Fibroblast of lung (primary cell): ENCODE data around the gene EEF2K. TPM values are rescaled to one million over a fixed set of nuclear protein-coding genes. Genes with fewer than 3 reads are reported as not detected.

Experiments used
- DNase-seq, 2 donors: peaks; one replicate each; pipeline versions ENCODE4 v3.0.0 to v3.0.0-alpha.2; 2010; ENCODE audit warnings: low read depth in 2 of 2
- H2AFZ ChIP-seq: 2 replicates; pipeline ENCODE4 v1.5.1; 2012; ENCODE audit warnings: low read length, control low read depth, inconsistent platforms
- H3K27ac ChIP-seq: 2 replicates; pipeline ENCODE4 v1.5.1; 2011; ENCODE audit warnings: low read length, control low read depth; ENCODE audit not compliant: insufficient read depth
- H3K27me3 ChIP-seq: 2 replicates; pipeline ENCODE4 v1.5.1; 2011; ENCODE audit warnings: mild to moderate bottlenecking, low read length; ENCODE audit not compliant: control insufficient read depth, insufficient read depth
- H3K36me3 ChIP-seq: 2 replicates; pipeline ENCODE4 v1.5.1; 2011; ENCODE audit warnings: low read length; ENCODE audit not compliant: control insufficient read depth, insufficient read depth
- H3K4me1 ChIP-seq: 2 replicates; pipeline ENCODE4 v1.5.1; 2011; ENCODE audit warnings: low read length; ENCODE audit not compliant: control insufficient read depth, insufficient read depth; ENCODE audit errors: extremely low read depth
- H3K4me2 ChIP-seq: 2 replicates; pipeline ENCODE4 v1.5.1; 2011; ENCODE audit warnings: low read length, control low read depth; ENCODE audit not compliant: insufficient read depth; ENCODE audit errors: extremely low read depth
- H3K4me3 ChIP-seq, 4 experiments: fragments of 200-600 bp in 1 of 4; sonication (generic) in 1 of 4; replicated peaks in 1 of 4; 2 replicates each; pipeline ENCODE4 v1.5.1; 2011 to 2016; ENCODE audit warnings: low read length in 4 of 4, low read depth in 3 of 4, mild to moderate bottlenecking in 3 of 4, control low read depth in 2 of 4, inconsistent platforms in 1 of 4, mixed read lengths in 1 of 4; ENCODE audit not compliant: insufficient read depth in 1 of 4; ENCODE audit errors: control extremely low read depth in 1 of 4
- H3K79me2 ChIP-seq: 2 replicates; pipeline ENCODE4 v1.5.1; 2012; ENCODE audit warnings: mild to moderate bottlenecking, low read length, inconsistent platforms; ENCODE audit not compliant: control insufficient read depth, insufficient read depth
- H3K9ac ChIP-seq: 2 replicates; pipeline ENCODE4 v1.5.1; 2011; ENCODE audit warnings: mild to moderate bottlenecking, low read length, control low read depth; ENCODE audit not compliant: insufficient read depth
- H3K9me3 ChIP-seq: 2 replicates; pipeline ENCODE4 v1.5.1; 2012; ENCODE audit warnings: low read depth, low read length; ENCODE audit not compliant: control insufficient read depth, insufficient read depth
- H4K20me1 ChIP-seq: 2 replicates; pipeline ENCODE4 v1.5.1; 2011; ENCODE audit warnings: low read length; ENCODE audit not compliant: control insufficient read depth, insufficient read depth; ENCODE audit errors: extremely low read depth
- EZH2 ChIP-seq: IDR thresholded peaks from 2 replicates; pipeline ENCODE4 v1.5.1; 2012; ENCODE audit warnings: low read length, control low read depth, mild to moderate bottlenecking; ENCODE audit errors: missing control alignments
- polyA plus RNA-seq, 2 donors: library from polyadenylated mRNA; depleted of rRNA in 1 of 2; stranded (reverse) in 1 of 2; unstranded in 1 of 2; fragments of >200 nt; gene quantifications; 2 replicates each; pipeline ENCODE4 v1.2.1, GENCODE V29; 2011 to 2012; ENCODE audit warnings: missing spikeins in 1 of 2
- total RNA-seq: library from RNA; depleted of rRNA; stranded (reverse); fragments of >200 nt; gene quantifications from 2 replicates; pipeline ENCODE4 v1.2.1, GENCODE V29; 2014
- TF ChIP-seq, protein P1 (sequence below), 2 donors: IDR thresholded peaks in 1 of 2; conservative IDR thresholded peaks in 1 of 2; 1 replicate in 1 of 2; 2 replicates in 1 of 2; pipeline ENCODE4 v1.5.1; 2011 to 2012; ENCODE audit warnings: low read length in 2 of 2, control low read depth in 1 of 2, inconsistent platforms in 1 of 2, low read depth in 1 of 2, mild to moderate bottlenecking in 1 of 2

EEF2K gene
- total and polyA plus RNA-seq, 2 donors (not counting 1 experiment from before 2014, with no cell fraction given) = 8.9 to 22.6 TPM

DNA sequence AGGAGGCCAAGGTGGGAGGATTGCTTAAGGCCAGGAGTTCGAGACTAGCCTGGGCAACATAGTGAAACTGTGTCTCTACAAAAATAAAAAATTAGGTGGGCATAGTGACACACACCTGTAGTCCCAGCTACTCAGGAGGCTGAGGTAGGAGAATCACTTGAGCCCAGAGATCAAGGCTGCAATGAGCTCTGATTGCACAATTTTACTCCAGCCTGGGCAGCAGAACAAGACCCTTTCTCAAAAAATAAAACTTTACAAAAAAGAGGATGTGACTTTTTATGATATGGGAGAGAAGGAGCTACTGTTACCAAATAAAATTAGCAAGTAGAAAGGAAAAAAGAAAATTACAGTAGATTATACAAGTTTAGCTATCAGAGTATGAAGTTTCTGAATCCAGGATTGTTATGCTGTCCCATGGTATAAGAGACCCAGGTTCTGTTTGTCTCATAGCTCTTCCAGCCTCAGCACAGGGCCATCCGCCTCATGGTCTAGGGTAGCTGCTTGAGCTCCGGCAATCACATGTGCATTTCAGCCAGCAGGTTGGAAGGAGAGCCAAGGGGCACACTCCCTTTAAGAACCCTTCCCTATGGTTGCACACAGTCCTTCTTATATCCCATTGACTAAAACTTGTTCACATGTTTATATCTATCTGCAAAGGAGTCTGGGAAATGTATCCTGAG is 13.5 kb downstream of the EEF2K start:
- Histone ChIP-seq H3K36me3 (no peaks in the 10 kb centered on the region), H3K4me1 (peaks cover 13% of the 10 kb centered on the region), H3K27ac (no peak overlapping the region), H3K4me2 (no peak overlapping the region), H3K4me3 (no peak overlapping the region), H3K27me3 (no peaks in the 10 kb centered on the region), H3K79me2 (no peaks in the 10 kb centered on the region), H2AFZ (no peak overlapping the region), H4K20me1 (no peaks in the 10 kb centered on the region), H3K9me3 (no peaks in the 10 kb centered on the region), H3K9ac (no peak overlapping the region)
- no peak for DNase-seq
- TF ChIP-seq, protein P1, sequence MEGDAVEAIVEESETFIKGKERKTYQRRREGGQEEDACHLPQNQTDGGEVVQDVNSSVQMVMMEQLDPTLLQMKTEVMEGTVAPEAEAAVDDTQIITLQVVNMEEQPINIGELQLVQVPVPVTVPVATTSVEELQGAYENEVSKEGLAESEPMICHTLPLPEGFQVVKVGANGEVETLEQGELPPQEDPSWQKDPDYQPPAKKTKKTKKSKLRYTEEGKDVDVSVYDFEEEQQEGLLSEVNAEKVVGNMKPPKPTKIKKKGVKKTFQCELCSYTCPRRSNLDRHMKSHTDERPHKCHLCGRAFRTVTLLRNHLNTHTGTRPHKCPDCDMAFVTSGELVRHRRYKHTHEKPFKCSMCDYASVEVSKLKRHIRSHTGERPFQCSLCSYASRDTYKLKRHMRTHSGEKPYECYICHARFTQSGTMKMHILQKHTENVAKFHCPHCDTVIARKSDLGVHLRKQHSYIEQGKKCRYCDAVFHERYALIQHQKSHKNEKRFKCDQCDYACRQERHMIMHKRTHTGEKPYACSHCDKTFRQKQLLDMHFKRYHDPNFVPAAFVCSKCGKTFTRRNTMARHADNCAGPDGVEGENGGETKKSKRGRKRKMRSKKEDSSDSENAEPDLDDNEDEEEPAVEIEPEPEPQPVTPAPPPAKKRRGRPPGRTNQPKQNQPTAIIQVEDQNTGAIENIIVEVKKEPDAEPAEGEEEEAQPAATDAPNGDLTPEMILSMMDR (conservative IDR thresholded peaks at IDR 0.05 in 1 of 2, IDR thresholded peaks at IDR 0.05 in 1 of 2; ENCODE audit: low read depth in 1 of 2, low read length in 2 of 2) = no peak
- no peak for TF ChIP-seq EZH2

DNA sequence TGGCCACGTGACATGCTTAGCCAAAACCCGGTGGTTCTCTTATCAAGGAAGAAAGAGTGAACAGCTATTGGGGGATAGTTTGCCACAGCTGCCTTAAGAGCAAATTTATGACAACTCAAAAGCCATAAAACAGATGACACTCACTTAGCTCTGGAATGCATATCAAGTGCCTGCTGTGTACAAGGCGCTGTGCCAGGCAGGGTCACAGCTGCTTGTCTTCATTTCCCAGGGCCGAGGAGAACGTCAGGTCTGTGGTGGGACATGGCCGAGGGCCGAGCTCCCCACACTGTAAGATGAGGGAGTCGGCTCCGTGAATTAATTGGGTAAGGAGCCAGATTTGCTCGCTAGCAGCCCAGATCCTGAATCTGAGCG is 14.0 kb downstream of the EEF2K start:
- Histone ChIP-seq H3K36me3 (no peaks in the 10 kb centered on the region), H3K4me3 (no peak overlapping the region), H3K27ac (no peak overlapping the region), H2AFZ (no peak overlapping the region), H3K9ac (no peak overlapping the region), H4K20me1 (no peaks in the 10 kb centered on the region), H3K4me1 (peaks cover 13% of the 10 kb centered on the region), H3K27me3 (no peaks in the 10 kb centered on the region), H3K9me3 (no peaks in the 10 kb centered on the region), H3K4me2 (peak overlapping the region; percentile 37), H3K79me2 (no peaks in the 10 kb centered on the region)
- DNase-seq = peak; percentile 27 to 84
- TF ChIP-seq EZH2 = no peak
- TF ChIP-seq, protein P1 (conservative IDR thresholded peaks at IDR 0.05 in 1 of 2, IDR thresholded peaks at IDR 0.05 in 1 of 2; ENCODE audit: low read depth in 1 of 2, low read length in 2 of 2) = no peak

DNA sequence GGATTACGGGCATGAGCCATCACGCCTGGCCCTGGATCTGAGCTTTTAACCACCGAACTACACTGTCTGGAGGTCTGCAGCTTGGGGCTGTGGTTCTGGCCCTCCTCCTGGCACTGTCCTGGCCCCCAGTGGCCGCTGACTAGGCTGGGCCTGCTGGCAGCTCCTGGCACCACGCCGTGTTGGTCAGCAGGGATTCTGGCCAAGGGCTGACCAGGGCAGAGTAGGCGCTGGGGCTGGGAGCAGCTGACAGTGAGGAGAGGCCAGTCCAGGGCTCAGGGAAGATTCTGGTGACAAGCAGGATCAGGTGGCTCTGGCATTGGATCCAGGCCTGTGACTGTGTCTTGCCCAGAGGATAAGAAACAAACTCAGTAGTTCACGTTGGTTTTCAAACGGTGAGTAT is 14.6 kb downstream of the EEF2K start:
- H3K9ac ChIP-seq = no peak overlapping the region
- peak overlapping the region; percentile 34 for H3K27ac ChIP-seq
- no peak overlapping the region for H3K4me2 ChIP-seq
- H3K79me2 ChIP-seq = no peaks in the 10 kb centered on the region
- H3K27me3 ChIP-seq = no peaks in the 10 kb centered on the region
- no peaks in the 10 kb centered on the region for H3K9me3 ChIP-seq
- TF ChIP-seq EZH2 = no peak
- TF ChIP-seq, protein P1 (conservative IDR thresholded peaks at IDR 0.05 in 1 of 2, IDR thresholded peaks at IDR 0.05 in 1 of 2; ENCODE audit: low read depth in 1 of 2, low read length in 2 of 2) = no peak
- H3K4me1 ChIP-seq = peaks cover 13% of the 10 kb centered on the region
- no peaks in the 10 kb centered on the region for H3K36me3 ChIP-seq
- DNase-seq = no peak
- no peak overlapping the region for H2AFZ ChIP-seq
- H4K20me1 ChIP-seq = no peaks in the 10 kb centered on the region
- H3K4me3 ChIP-seq = no peak overlapping the region
